Epidermal melanocyte (primary cell): ENCODE results near the gene FABP3.
"Not testable (repeated sequence)": the region's sequence is repeated elsewhere in the genome, so short reads cannot be mapped to it uniquely, and the experiment has no call there.

Source experiments
- DNase-seq: peaks from one replicate; pipeline ENCODE4 v3.0.0; 2011; ENCODE audit warnings: low spot score; ENCODE audit not compliant: insufficient read length

FABP3 gene

GRCh38 chr1:31399976-31400375 lies 27.1 kb upstream of the FABP3 start:
- DNase-seq = no peak

GRCh38 chr1:31398246-31398645 lies 25.4 kb upstream of the FABP3 start:
- no peak for DNase-seq

- DNase-seq = no peak
Observed at GRCh38 chr1:31397360-31398095, 24.7 kb upstream of the FABP3 start.

GRCh38 chr1:31396633-31397351 lies 23.9 kb upstream of the FABP3 start:
- DNase-seq = no peak

GRCh38 chr1:31394584-31395193 lies 21.8 kb upstream of the FABP3 start:
- DNase-seq = peak; percentile 73

GRCh38 chr1:31393463-31393862 lies 20.6 kb upstream of the FABP3 start:
- DNase-seq = no peak

GRCh38 chr1:31390071-31390470 lies 17.2 kb upstream of the FABP3 start:
- DNase-seq = no peak

- DNase-seq = no peak
Observed at GRCh38 chr1:31389616-31390015, 16.7 kb upstream of the FABP3 start.

GRCh38 chr1:31387612-31388011 lies 14.7 kb upstream of the FABP3 start:
- DNase-seq = no peak

- not testable (repeated sequence) for DNase-seq
Observed at GRCh38 chr1:31386576-31387243, 13.8 kb upstream of the FABP3 start.

GRCh38 chr1:31383967-31384366 lies 11.1 kb upstream of the FABP3 start:
- DNase-seq = no peak

GRCh38 chr1:31382379-31382989 lies 9.6 kb upstream of the FABP3 start:
- DNase-seq = no peak

GRCh38 chr1:31381394-31382294 lies 8.8 kb upstream of the FABP3 start:
- DNase-seq = no peak

- no peak for DNase-seq
Observed at GRCh38 chr1:31380181-31380580, 7.3 kb upstream of the FABP3 start.

- no peak for DNase-seq
Observed at GRCh38 chr1:31378001-31378400, 5.1 kb upstream of the FABP3 start.

- no peak for DNase-seq
Observed at GRCh38 chr1:31377364-31377863, 4.5 kb upstream of the FABP3 start.

- DNase-seq = peak; percentile 87
Observed at GRCh38 chr1:31376375-31377134, 3.7 kb upstream of the FABP3 start.

- no peak for DNase-seq
Observed at GRCh38 chr1:31374511-31375196, 1.8 kb upstream of the FABP3 start.

GRCh38 chr1:31373897-31374486 lies 1.1 kb upstream of the FABP3 start:
- DNase-seq = no peak
